HG03342 (cell line): ENCODE measurements around the gene HOXC12.

Experiments used
- ATAC-seq: cut with Tn5 transposase; IDR thresholded peaks from one replicate; pipeline ENCODE4 v1.9.1; 2021; ENCODE audit warnings: mild to moderate bottlenecking, moderate library complexity; ENCODE audit not compliant: unreplicated experiment

Gene HOXC12

GRCh38 chr12:53954694-53955035 is at the start of gene HOXC12:
TSS of gene HOXC12 (plus strand) at chr12:53954903. CDS start at chr12:53954930, 27 bp downstream.
- ATAC-seq, result no peak

- no peak for ATAC-seq
These were observed 47.6 kb upstream of the HOXC12 start for GRCh38 chr12:53907103-53907502.

DNA sequence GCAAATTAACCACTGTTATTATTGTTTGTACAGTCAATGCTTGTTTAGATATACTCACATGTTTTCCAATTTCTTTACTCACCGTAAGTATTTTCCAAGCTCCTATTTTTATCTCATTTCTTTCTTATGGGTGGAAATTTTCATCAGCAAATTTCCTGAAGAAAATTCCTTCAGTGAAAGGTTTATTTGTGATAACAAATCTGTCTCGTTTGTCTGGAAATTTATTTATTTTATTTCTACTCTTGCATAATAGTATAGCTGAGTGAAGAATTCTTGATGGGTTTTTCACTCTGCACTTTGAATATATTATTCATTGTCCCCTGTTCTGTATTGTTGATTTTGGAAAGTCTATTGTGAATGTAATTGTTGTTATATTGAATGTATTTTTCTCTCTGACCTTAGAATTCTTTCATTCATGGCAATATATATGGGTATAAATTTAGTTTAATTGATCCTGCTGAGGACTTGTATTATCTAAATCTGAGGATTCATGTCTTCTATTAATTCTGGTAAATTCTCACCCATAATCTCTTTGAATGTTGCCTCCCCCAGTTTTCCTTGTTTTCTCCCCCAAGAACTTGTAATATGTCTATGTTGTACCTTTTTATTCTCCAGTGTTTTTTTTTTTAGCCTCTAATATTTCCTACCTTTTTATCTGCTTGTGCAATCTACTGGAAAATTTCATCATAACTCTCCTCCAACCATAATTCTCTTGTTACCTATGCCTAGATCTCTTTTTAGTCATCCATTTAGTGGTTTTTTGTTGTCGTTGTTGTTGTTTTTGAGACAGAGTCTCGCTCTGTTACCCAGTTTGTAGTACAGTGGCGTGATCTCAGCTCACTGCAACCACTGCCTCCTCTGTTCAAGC is 37.7 kb upstream of the HOXC12 start:
- ATAC-seq, result no peak

DNA sequence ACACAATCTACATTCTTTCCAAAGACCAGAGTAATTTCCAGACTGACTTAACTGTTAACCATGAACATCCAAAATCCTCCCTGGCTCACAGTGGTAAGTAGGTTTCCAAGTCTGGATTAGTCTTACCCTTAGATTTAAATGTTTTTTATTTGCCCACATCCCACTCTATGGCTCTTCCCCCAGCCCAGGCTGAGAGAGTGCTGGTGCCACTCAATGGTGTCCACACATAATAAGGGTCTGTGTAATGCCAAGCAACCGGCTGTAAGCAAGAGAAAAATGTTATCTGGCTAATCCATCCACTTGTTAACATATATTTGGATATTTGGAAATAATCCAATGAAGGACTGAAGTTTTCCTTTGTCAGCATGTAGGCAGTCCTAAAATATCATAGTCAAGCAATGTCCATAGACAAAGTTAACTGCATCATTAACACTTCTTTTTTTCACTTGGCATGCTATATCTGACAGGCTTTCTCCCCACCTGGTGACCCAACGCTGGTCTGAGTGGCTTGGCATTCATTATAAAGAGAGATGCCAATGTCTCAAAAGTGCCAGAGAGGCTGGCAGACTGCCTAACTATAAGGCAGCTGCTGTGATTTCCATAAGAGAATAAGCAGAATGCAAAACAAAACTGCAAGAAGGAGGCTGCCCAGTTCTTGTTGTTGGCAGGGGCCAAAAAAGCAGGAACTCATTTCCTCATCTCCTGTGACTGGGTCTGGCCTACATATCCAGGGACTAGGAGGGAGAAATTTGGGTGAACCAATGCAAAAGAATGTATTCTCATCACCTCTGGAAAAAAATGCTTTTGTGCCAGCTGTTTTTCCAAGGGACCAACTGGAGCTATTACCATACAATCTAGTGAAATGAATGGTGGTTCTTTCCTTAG is 29.9 kb upstream of the HOXC12 start:
- no peak for ATAC-seq

- ATAC-seq, result no peak
These were observed 27.3 kb upstream of the HOXC12 start for GRCh38 chr12:53927220-53928029.

DNA sequence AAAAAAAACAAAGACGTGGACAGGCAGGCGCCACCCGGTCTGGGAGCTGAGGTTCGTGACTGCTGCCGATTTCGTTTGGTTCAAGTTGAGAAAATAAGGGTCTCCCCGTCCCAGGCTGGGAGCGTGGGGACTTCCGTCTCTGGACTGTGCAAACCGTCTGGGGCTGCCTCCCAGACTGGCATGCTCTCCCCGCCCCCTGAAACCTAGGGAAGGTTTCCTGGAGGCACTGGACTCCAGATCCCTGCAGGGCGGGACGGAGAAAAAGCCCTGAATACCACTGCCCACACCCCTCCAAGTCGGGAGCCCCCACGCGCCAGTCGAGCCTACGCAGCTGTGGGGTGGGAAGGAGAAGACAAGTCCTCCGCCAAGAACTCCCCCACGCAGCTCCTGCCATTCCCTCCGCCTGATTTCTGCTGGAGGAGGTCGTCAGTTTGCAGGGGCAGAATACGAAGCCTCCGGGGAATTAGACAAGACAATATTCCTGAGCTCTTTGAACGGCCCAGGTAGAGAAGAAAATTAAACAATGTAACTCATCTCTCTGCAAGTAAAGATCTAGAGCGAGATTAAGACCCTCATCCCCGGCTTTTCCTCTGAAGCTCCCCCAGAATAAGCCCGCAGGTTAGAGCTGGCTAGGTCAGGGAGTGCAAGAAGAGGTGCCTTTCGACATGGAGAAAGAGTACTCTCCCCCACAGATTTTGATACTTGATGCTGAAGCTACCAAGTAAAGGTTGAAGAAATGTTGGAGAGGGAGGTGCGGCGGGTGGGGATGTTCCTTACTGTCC is 26.5 kb upstream of the HOXC12 start:
- no peak for ATAC-seq

DNA sequence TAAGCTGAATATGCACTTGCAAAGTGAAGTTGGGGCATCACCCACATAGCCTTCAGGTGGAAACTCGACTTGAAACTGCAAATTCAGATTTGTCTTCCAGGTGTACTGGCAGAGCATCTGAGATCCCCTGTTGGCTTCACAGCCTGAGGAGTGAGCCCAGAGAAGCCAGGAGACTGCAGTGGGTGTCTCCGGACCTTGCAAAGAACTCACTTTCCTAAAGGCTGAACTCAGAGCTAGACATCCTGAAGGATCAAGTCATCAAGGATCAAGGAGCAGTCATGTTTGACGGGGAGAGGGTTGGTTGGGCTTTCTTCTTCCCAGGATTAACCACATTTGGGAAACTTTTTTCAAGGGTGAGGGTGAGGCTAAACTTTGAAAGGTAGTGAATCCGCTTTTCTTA is 25.2 kb upstream of the HOXC12 start:
- ATAC-seq, result no peak

DNA sequence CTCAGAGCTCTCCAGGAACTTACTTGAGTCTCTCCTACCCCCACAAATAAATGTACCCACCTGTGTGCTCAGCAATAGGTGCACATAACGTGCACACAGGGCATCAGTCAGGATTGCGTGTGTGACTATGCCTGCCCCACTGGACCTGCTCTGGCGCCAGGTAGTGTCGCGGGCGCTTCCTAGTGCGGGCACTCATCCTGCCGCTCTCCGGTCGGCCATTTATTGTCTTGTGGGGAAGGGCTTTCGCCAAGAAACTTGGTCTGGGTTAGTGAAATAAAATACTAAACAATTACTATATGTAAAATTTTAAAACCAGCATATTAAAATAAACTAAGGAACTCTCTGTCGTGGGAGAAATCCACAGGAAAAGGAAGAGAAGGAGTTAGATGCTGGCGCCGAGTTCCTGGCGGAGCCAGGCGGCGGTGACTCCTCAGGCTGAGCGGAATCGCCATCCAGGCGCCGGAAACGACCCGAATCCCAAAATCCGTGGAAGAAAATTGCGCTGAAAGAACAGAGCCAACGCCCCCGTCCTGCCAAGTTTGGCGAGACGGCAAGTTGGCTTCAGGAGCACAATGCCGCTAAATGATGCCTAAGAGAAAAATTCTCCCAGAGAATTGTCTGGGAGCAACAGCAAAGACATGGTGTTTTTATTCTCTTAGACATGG is 24.0 kb upstream of the HOXC12 start:
- ATAC-seq, result no peak

- no peak for ATAC-seq
These were observed 22.7 kb upstream of the HOXC12 start for GRCh38 chr12:53931844-53932581.

- ATAC-seq, result no peak
These were observed 21.8 kb upstream of the HOXC12 start for GRCh38 chr12:53932915-53933314.

- no peak for ATAC-seq
These were observed 19.0 kb upstream of the HOXC12 start for GRCh38 chr12:53935383-53936341.

GRCh38 chr12:53937099-53937498 is 17.6 kb upstream of the HOXC12 start:
- no peak for ATAC-seq

- no peak for ATAC-seq
These were observed 16.9 kb upstream of the HOXC12 start for GRCh38 chr12:53937596-53938325.

DNA sequence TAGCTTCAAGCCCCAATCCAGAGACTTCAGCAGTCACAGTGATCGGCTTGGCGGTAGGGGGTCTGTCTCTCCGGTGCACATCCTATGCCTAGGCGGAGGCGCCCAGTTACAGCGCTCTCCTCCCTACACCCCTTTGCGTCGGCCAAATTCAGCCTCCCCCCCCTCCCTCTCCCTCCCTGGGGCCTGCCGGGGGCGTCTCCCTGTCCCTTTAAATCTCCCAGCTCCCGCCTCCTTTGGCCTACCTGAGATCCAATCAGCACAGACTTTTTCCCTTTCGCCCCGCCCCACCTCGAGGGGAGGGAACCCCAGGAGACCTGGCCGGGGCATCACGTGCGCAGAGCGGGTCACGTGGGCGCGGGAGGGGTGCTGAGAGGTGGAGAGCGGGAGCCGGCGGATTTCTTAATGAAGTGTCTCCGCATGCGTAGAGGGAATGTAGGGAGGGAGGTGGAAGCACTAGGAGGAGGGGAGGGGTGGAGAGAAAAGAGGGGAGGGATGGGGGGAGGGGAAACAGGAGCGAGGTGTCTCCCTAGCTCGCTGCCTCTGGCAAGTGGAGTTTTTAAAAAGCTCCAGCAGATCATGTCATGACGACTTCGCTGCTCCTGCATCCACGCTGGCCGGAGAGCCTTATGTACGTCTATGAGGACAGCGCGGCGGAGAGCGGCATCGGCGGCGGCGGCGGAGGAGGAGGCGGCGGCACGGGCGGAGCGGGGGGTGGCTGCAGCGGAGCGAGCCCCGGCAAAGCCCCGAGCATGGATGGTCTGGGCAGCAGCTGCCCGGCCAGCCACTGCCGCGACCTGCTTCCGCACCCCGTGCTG is 16.2 kb upstream of the HOXC12 start, which contains the start of gene HOXC13:
HOXC13 (plus strand) TSS at position 506 of the 815 bp plus-strand sequence; CDS start at position 582, 76 bp downstream.
- ATAC-seq, result no peak

- ATAC-seq, result no peak
These were observed 15.3 kb upstream of the HOXC12 start for GRCh38 chr12:53939141-53940108.
